ENCODE data around the gene MYLK4.

- TF ChIP-seq CTCF (IDR thresholded peaks at IDR 0.05; ENCODE audit: low read depth, low read length, missing input control) = no peak
- no peak for TF ChIP-seq GABPA (IDR thresholded peaks at IDR 0.05 in 1 of 2, conservative IDR thresholded peaks at IDR 0.05 in 1 of 2)
- no peak for TF ChIP-seq RAD21 (IDR thresholded peaks at IDR 0.05)
- TF ChIP-seq TAF1 (conservative IDR thresholded peaks at IDR 0.05) = no peak
- no peak for TF ChIP-seq MAX (IDR thresholded peaks at IDR 0.05)
- TF ChIP-seq ATF3 (IDR thresholded peaks at IDR 0.05) = no peak
- TF ChIP-seq REST (IDR thresholded peaks at IDR 0.05) = no peak
- no peak for TF ChIP-seq RXRA (IDR thresholded peaks at IDR 0.05)
- no peak for TF ChIP-seq YY1 (IDR thresholded peaks at IDR 0.05)
- TF ChIP-seq NR2F2 (IDR thresholded peaks at IDR 0.05) = no peak
Measured at GRCh38 chr6:2667617-2668016, 83.1 kb downstream of the MYLK4 start.
